ENCODE results near the gene PPP1R1A. TPM values are rescaled to one million over a fixed set of nuclear protein-coding genes. Genes with fewer than 3 reads are reported as not detected.
A peak's percentile ranks its signal among the peaks of the same experiment; 100 is the strongest.

PPP1R1A gene
- total RNA-seq, 1 donor from 2014 or later = not detected

DNA sequence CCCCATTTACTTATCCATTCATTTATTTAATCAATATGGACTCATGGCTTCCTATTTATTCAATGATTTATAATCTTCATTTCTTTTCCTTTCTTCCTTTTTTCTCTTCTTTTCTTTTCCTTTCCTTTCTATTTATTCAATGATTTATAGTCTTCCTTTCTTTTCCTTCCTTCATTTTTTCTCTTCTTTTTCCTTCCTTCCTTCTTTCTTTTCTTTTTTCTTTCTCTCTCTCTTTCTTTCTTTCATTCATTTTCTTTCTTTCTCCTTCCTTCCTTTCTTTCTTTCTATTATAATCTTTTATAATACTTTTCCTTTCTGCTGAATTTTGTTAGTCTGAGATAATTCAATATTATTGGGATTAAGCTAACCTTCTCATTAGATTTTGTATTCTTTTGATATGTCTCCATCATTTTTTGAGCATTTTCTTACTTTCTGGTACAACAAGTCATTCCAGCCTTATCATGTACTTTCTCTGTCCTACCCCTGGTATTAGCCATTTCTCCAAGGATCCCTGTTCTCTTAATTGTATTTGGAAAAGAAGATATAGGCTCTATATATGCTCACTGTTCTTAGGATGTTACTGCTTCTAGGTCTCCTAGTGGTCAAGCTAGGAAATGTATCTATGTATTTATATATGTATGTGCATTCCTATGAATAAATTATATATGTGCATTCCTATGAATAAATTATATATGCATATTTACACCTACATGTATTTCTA, 34.2 kb upstream of the PPP1R1A start:
- H3K4me1 Mint-ChIP-seq (ENCODE audit: unreplicated experiment) = no peaks in the 10 kb centered on the region
- TF ChIP-seq, protein P1, sequence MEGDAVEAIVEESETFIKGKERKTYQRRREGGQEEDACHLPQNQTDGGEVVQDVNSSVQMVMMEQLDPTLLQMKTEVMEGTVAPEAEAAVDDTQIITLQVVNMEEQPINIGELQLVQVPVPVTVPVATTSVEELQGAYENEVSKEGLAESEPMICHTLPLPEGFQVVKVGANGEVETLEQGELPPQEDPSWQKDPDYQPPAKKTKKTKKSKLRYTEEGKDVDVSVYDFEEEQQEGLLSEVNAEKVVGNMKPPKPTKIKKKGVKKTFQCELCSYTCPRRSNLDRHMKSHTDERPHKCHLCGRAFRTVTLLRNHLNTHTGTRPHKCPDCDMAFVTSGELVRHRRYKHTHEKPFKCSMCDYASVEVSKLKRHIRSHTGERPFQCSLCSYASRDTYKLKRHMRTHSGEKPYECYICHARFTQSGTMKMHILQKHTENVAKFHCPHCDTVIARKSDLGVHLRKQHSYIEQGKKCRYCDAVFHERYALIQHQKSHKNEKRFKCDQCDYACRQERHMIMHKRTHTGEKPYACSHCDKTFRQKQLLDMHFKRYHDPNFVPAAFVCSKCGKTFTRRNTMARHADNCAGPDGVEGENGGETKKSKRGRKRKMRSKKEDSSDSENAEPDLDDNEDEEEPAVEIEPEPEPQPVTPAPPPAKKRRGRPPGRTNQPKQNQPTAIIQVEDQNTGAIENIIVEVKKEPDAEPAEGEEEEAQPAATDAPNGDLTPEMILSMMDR (IDR thresholded peaks at IDR 0.05) = peak; percentile 30
- no peak overlapping the region for H3K27ac Mint-ChIP-seq (ENCODE audit: unreplicated experiment)
- no peaks in the 10 kb centered on the region for H3K36me3 Mint-ChIP-seq (ENCODE audit: unreplicated experiment)
- no peak overlapping the region for H3K4me3 Mint-ChIP-seq (ENCODE audit: unreplicated experiment)
- peaks cover 51% of the 10 kb centered on the region for H3K27me3 Mint-ChIP-seq (ENCODE audit: unreplicated experiment)
- DNase-seq (ENCODE audit: extremely low spot score, unreplicated experiment) = no peak
- peaks cover under 1% of the 10 kb centered on the region for H3K9me3 Mint-ChIP-seq (ENCODE audit: unreplicated experiment)

- Mint-ChIP-seq H3K9me3 (ENCODE audit: unreplicated experiment) (no peaks in the 10 kb centered on the region), H3K27me3 (ENCODE audit: unreplicated experiment) (peaks cover 20% of the 10 kb centered on the region), H3K27ac (ENCODE audit: unreplicated experiment) (no peak overlapping the region), H3K4me3 (ENCODE audit: unreplicated experiment) (no peak overlapping the region), H3K4me1 (ENCODE audit: unreplicated experiment) (no peaks in the 10 kb centered on the region), H3K36me3 (ENCODE audit: unreplicated experiment) (no peaks in the 10 kb centered on the region)
- TF ChIP-seq, protein P1 (IDR thresholded peaks at IDR 0.05) = no peak
- peak; percentile 30 for DNase-seq (ENCODE audit: extremely low spot score, unreplicated experiment)
These were observed 28.6 kb upstream of the PPP1R1A start for GRCh38 chr12:54616933-54617680.

GRCh38 chr12:54612225-54612750, 23.8 kb upstream of the PPP1R1A start:
- no peak for DNase-seq (ENCODE audit: extremely low spot score, unreplicated experiment)

DNA sequence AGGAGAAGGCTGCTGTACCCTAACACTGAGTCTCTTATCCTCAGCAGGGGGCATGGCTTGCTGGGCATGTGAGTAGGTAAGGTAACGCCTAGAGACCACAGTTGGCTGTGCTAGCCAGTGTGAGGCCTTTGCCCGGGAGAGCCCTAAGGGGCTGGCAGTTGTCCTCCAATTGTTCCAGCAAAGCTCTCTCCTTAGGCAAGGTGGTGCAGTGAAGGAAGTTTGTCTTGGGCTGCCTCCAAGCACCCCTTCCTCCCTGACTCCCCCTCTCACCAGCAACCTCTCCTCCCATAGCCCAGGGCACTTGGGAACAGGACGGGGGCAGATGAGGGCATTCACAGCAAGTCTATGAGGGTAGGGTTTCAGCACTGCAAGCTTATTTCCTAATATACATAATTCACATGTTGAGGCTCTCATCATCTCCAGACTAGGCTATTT, 23.3 kb upstream of the PPP1R1A start:
- H3K4me1 Mint-ChIP-seq (ENCODE audit: unreplicated experiment) = no peaks in the 10 kb centered on the region
- peaks cover 24% of the 10 kb centered on the region for H3K27me3 Mint-ChIP-seq (ENCODE audit: unreplicated experiment)
- H3K9me3 Mint-ChIP-seq (ENCODE audit: unreplicated experiment) = no peaks in the 10 kb centered on the region
- TF ChIP-seq, protein P1 (IDR thresholded peaks at IDR 0.05) = no peak
- no peaks in the 10 kb centered on the region for H3K36me3 Mint-ChIP-seq (ENCODE audit: unreplicated experiment)
- H3K27ac Mint-ChIP-seq (ENCODE audit: unreplicated experiment) = no peak overlapping the region
- no peak overlapping the region for H3K4me3 Mint-ChIP-seq (ENCODE audit: unreplicated experiment)
- DNase-seq (ENCODE audit: extremely low spot score, unreplicated experiment) = no peak

More at GRCh38 chr12:54612225-54612750, 23.8 kb upstream of the PPP1R1A start:
- Mint-ChIP-seq H3K4me3 (ENCODE audit: unreplicated experiment) (no peak overlapping the region), H3K27ac (ENCODE audit: unreplicated experiment) (no peak overlapping the region), H3K9me3 (ENCODE audit: unreplicated experiment) (no peaks in the 10 kb centered on the region), H3K4me1 (ENCODE audit: unreplicated experiment) (no peaks in the 10 kb centered on the region), H3K36me3 (ENCODE audit: unreplicated experiment) (no peaks in the 10 kb centered on the region), H3K27me3 (ENCODE audit: unreplicated experiment) (peaks cover 19% of the 10 kb centered on the region)
- TF ChIP-seq, protein P1 (IDR thresholded peaks at IDR 0.05) = no peak

- no peaks in the 10 kb centered on the region for H3K36me3 Mint-ChIP-seq (ENCODE audit: unreplicated experiment)
- H3K9me3 Mint-ChIP-seq (ENCODE audit: unreplicated experiment) = no peaks in the 10 kb centered on the region
- H3K4me3 Mint-ChIP-seq (ENCODE audit: unreplicated experiment) = no peak overlapping the region
- TF ChIP-seq, protein P1 (IDR thresholded peaks at IDR 0.05) = no peak
- H3K4me1 Mint-ChIP-seq (ENCODE audit: unreplicated experiment) = no peaks in the 10 kb centered on the region
- DNase-seq (ENCODE audit: extremely low spot score, unreplicated experiment) = no peak
- peaks cover 21% of the 10 kb centered on the region for H3K27me3 Mint-ChIP-seq (ENCODE audit: unreplicated experiment)
- H3K27ac Mint-ChIP-seq (ENCODE audit: unreplicated experiment) = no peak overlapping the region
These were observed 20.3 kb upstream of the PPP1R1A start for GRCh38 chr12:54608769-54609168.
